H1 (cell line): Measurements from ENCODE around the gene KRTAP10-2.

Experiments
- ATF2 ChIP-seq: IDR thresholded peaks from 2 replicates; pipeline ENCODE4 v1.6.1; 2012; ENCODE audit warnings: low read length, inconsistent platforms
- BACH1 ChIP-seq: IDR thresholded peaks from 2 replicates; pipeline ENCODE4 v1.6.1; 2012; ENCODE audit warnings: low read length, improper control_type of control experiment
- CHD1 ChIP-seq: IDR thresholded peaks from 2 replicates; pipeline ENCODE4 v1.6.1; 2012; ENCODE audit warnings: low read depth, low read length, improper control_type of control experiment
- CTCF ChIP-seq, 3 experiments: IDR thresholded peaks; 1 replicate in 2 of 3; 2 replicates in 1 of 3; pipeline versions ENCODE4 v1.5.1 to v1.6.1; 2011; ENCODE audit warnings: low read length in 3 of 3, mild to moderate bottlenecking in 3 of 3, inconsistent platforms in 2 of 3, low read depth in 1 of 3, moderate library complexity in 1 of 3; ENCODE audit not compliant: insufficient read depth in 1 of 3; ENCODE audit errors: control extremely low read depth in 1 of 3
- EZH2 ChIP-seq: fragments of 200-600 bp; sonication (generic); IDR thresholded peaks from 2 replicates; pipeline ENCODE4 v1.7.1; 2012; ENCODE audit warnings: low read depth, mild to moderate bottlenecking, moderate library complexity, low read length, inconsistent platforms; ENCODE audit not compliant: severe bottlenecking
- GTF2F1 ChIP-seq: IDR thresholded peaks from 2 replicates; pipeline ENCODE4 v1.6.1; 2012; ENCODE audit warnings: low read depth, low read length, improper control_type of control experiment, borderline replicate concordance
- JUND ChIP-seq: IDR thresholded peaks from 2 replicates; pipeline ENCODE4 v1.6.1; 2011; ENCODE audit warnings: mild to moderate bottlenecking, improper control_type of control experiment, low read length
- POLR2A ChIP-seq, 2 experiments: IDR thresholded peaks; 1 replicate in 1 of 2; 2 replicates in 1 of 2; pipeline ENCODE4 v1.6.1; 2011; ENCODE audit warnings: low read depth in 2 of 2, low read length in 2 of 2, mild to moderate bottlenecking in 2 of 2; ENCODE audit errors: control extremely low read depth in 1 of 2
- SP2 ChIP-seq: IDR thresholded peaks from 2 replicates; pipeline ENCODE4 v1.6.1; 2012; ENCODE audit warnings: mild to moderate bottlenecking, low read length, inconsistent platforms

DNA sequence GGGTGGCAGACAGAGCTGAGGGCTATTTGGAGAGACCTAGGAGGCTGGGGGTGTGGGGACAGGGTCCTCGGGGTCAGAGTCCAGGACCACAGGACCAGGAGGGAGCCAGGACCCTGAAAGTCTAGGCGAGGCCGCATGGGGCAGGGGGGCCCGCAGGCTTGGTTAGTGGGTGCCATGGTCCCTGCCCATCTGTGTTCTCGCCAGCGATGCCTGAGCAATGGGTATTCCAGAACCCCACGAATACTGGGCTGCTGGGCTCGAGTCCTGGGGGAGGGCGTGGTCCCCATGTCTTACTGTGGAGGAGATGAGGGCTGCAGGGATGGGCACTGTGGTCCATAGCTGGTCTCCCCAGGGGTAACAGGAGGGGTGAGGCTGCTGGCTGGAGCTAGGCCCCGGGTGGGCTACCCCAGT, 39.0 kb upstream of the KRTAP10-2 start:
- TF ChIP-seq CTCF (IDR thresholded peaks at IDR 0.05; ENCODE audit: control extremely low read depth in 1 of 3, insufficient read depth in 1 of 3, low read depth in 1 of 3, low read length in 3 of 3), result no peak
- TF ChIP-seq GTF2F1, result no peak
- TF ChIP-seq EZH2, result no peak
- no peak for TF ChIP-seq CHD1
- no peak for TF ChIP-seq POLR2A (IDR thresholded peaks at IDR 0.05; ENCODE audit: control extremely low read depth in 1 of 2, low read depth in 2 of 2, low read length in 2 of 2)
- no peak for TF ChIP-seq BACH1
- TF ChIP-seq ATF2, result no peak
- no peak for TF ChIP-seq SP2
- TF ChIP-seq JUND, result no peak
